KMS-11 (cell line): Measurements from ENCODE around the gene DHX58.

Experiments used
- H2AFZ ChIP-seq: fragments of 200-600 bp; sonication (generic); 2 replicates; pipeline ENCODE4 v1.6.1; 2016; ENCODE audit warnings: antibody characterized with exemption, mixed run types, low read depth
- H3K27ac ChIP-seq: fragments of 200-600 bp; sonication (generic); 2 replicates; pipeline ENCODE4 v1.6.1; 2016; ENCODE audit warnings: mild to moderate bottlenecking, mixed run types
- H3K27me3 ChIP-seq: fragments of 200-600 bp; sonication (generic); 2 replicates; pipeline ENCODE4 v1.6.1; 2017; ENCODE audit warnings: mild to moderate bottlenecking, low read depth, mixed run types, moderate library complexity; ENCODE audit not compliant: insufficient read depth
- H3K36me3 ChIP-seq: fragments of 200-600 bp; sonication (generic); 2 replicates; pipeline ENCODE4 v1.6.1; 2017; ENCODE audit warnings: mild to moderate bottlenecking, mixed run types; ENCODE audit not compliant: insufficient read depth
- H3K4me1 ChIP-seq: fragments of 200-600 bp; sonication (generic); 2 replicates; pipeline ENCODE4 v1.6.1; 2016; ENCODE audit warnings: mild to moderate bottlenecking, low read depth, mixed run types; ENCODE audit not compliant: poor library complexity, severe bottlenecking
- H3K4me2 ChIP-seq: fragments of 200-600 bp; sonication (generic); 2 replicates; pipeline ENCODE4 v1.7.0; 2016; ENCODE audit warnings: mild to moderate bottlenecking, mixed run types
- H3K4me3 ChIP-seq: fragments of 200-600 bp; sonication (generic); IDR thresholded peaks from 2 replicates; pipeline ENCODE4 v1.6.1; 2017; ENCODE audit warnings: low read depth, low read length, mixed read lengths; ENCODE audit not compliant: insufficient read depth
- H3K79me2 ChIP-seq: fragments of 200-600 bp; sonication (generic); 2 replicates; pipeline ENCODE4 v1.6.1; 2016; ENCODE audit warnings: low read depth, mixed run types; ENCODE audit not compliant: insufficient read depth
- H3K9ac ChIP-seq: fragments of 200-600 bp; sonication (generic); 2 replicates; pipeline ENCODE4 v1.6.1; 2016; ENCODE audit warnings: mild to moderate bottlenecking, mixed run types
- H4K20me1 ChIP-seq: fragments of 200-600 bp; sonication (generic); 2 replicates; pipeline ENCODE4 v1.6.1; 2016; ENCODE audit warnings: mild to moderate bottlenecking, mixed run types; ENCODE audit not compliant: insufficient read depth
- TF ChIP-seq, protein P1 (sequence below): fragments of 200-600 bp; sonication (generic); conservative IDR thresholded peaks from 2 replicates; pipeline ENCODE4 v1.6.1; 2017; ENCODE audit warnings: low read depth, mild to moderate bottlenecking, antibody characterized with exemption, low read length, moderate library complexity, mixed read lengths

DHX58 gene

GRCh38 chr17:42077755-42078154 lies 34.8 kb downstream of the DHX58 start:
- Histone ChIP-seq H3K9ac (no peak overlapping the region), H4K20me1 (no peaks in the 10 kb centered on the region), H3K27me3 (no peaks in the 10 kb centered on the region; the same call in 1 of the 2 replicates), H3K79me2 (no peaks in the 10 kb centered on the region), H3K4me1 (no peaks in the 10 kb centered on the region), H2AFZ (no peak overlapping the region), H3K27ac (no peak overlapping the region), H3K4me2 (no peak overlapping the region), H3K36me3 (no peaks in the 10 kb centered on the region), H3K4me3 (no peak overlapping the region)
- TF ChIP-seq, protein P1, sequence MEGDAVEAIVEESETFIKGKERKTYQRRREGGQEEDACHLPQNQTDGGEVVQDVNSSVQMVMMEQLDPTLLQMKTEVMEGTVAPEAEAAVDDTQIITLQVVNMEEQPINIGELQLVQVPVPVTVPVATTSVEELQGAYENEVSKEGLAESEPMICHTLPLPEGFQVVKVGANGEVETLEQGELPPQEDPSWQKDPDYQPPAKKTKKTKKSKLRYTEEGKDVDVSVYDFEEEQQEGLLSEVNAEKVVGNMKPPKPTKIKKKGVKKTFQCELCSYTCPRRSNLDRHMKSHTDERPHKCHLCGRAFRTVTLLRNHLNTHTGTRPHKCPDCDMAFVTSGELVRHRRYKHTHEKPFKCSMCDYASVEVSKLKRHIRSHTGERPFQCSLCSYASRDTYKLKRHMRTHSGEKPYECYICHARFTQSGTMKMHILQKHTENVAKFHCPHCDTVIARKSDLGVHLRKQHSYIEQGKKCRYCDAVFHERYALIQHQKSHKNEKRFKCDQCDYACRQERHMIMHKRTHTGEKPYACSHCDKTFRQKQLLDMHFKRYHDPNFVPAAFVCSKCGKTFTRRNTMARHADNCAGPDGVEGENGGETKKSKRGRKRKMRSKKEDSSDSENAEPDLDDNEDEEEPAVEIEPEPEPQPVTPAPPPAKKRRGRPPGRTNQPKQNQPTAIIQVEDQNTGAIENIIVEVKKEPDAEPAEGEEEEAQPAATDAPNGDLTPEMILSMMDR = no peak

- TF ChIP-seq, protein P1 = no peak
- no peak overlapping the region for H2AFZ ChIP-seq
- H3K36me3 ChIP-seq = no peaks in the 10 kb centered on the region
- H3K4me3 ChIP-seq = no peak overlapping the region
- no peak overlapping the region for H3K4me2 ChIP-seq
- no peak overlapping the region for H3K27ac ChIP-seq
- no peaks in the 10 kb centered on the region for H3K4me1 ChIP-seq
- no peaks in the 10 kb centered on the region for H3K79me2 ChIP-seq
- H3K27me3 ChIP-seq = no peaks in the 10 kb centered on the region; the same call in 1 of the 2 replicates
- no peaks in the 10 kb centered on the region for H4K20me1 ChIP-seq
- H3K9ac ChIP-seq = no peak overlapping the region
These were observed 35.5 kb downstream of the DHX58 start for GRCh38 chr17:42076797-42077559.

- H3K27me3 ChIP-seq = peaks cover 7% of the 10 kb centered on the region; the same call in 1 of the 2 replicates
- H3K4me1 ChIP-seq = no peaks in the 10 kb centered on the region
- no peak overlapping the region for H2AFZ ChIP-seq
- H4K20me1 ChIP-seq = no peaks in the 10 kb centered on the region
- no peaks in the 10 kb centered on the region for H3K36me3 ChIP-seq
- no peak overlapping the region for H3K4me3 ChIP-seq
- H3K4me2 ChIP-seq = no peak overlapping the region
- no peaks in the 10 kb centered on the region for H3K79me2 ChIP-seq
- TF ChIP-seq, protein P1 = no peak
- H3K27ac ChIP-seq = no peak overlapping the region
- no peak overlapping the region for H3K9ac ChIP-seq
These were observed 36.7 kb downstream of the DHX58 start for GRCh38 chr17:42075789-42076188.

- no peak overlapping the region for H3K4me3 ChIP-seq
- H3K4me1 ChIP-seq = no peaks in the 10 kb centered on the region
- H3K9ac ChIP-seq = no peak overlapping the region
- H3K27ac ChIP-seq = no peak overlapping the region
- H3K79me2 ChIP-seq = no peaks in the 10 kb centered on the region
- H3K36me3 ChIP-seq = no peaks in the 10 kb centered on the region
- TF ChIP-seq, protein P1 = no peak
- peaks cover 7% of the 10 kb centered on the region; the same call in 1 of the 2 replicates for H3K27me3 ChIP-seq
- no peak overlapping the region for H2AFZ ChIP-seq
- H3K4me2 ChIP-seq = no peak overlapping the region
- H4K20me1 ChIP-seq = no peaks in the 10 kb centered on the region
These were observed 40.0 kb downstream of the DHX58 start for GRCh38 chr17:42072323-42073187.
